Mucosa of descending colon (tissue), 3 donors: ENCODE measurements around the gene UMPS. TPM values are rescaled to one million over a fixed set of nuclear protein-coding genes. Genes with fewer than 3 reads are reported as not detected.

ENCODE experiments used
- ATAC-seq: fragments of 200-7000 bp; cut with Tn5 transposase; one replicate; pipeline ENCODE4 v1.9.1; 2020; ENCODE audit warnings: mild to moderate bottlenecking, moderate library complexity
- DNase-seq, 3 donors: peaks; one replicate each; pipeline ENCODE4 v3.0.0-alpha.2; 2020
- H3K36me3 ChIP-seq: fragments of 200-600 bp; one replicate; pipeline ENCODE4 v1.8.0; 2021; ENCODE audit warnings: low read depth, mild to moderate bottlenecking
- H3K4me1 ChIP-seq: fragments of 200-600 bp; one replicate; pipeline ENCODE4 v1.8.0; 2021; ENCODE audit warnings: low read depth, mild to moderate bottlenecking
- H3K4me3 ChIP-seq: fragments of 200-600 bp; one replicate; pipeline ENCODE4 v1.8.0; 2021; ENCODE audit warnings: mild to moderate bottlenecking
- H3K9me3 ChIP-seq: fragments of 200-600 bp; one replicate; pipeline ENCODE4 v1.8.0; 2021; ENCODE audit warnings: mild to moderate bottlenecking
- CTCF ChIP-seq: fragments of 200-600 bp; IDR thresholded peaks from one replicate; pipeline ENCODE4 v1.8.0; 2022; ENCODE audit warnings: antibody characterized with exemption, mild to moderate bottlenecking
- intact Hi-C, 2 donors: fragments of 100-400 bp; cut with DNase I in 1 of 2; cut with micrococcal nuclease in 1 of 2; formaldehyde crosslinking; loops; one replicate each; pipeline versions ENCODE4 v1.11.0 to v1.11.1; 2022; cut with DNase I, micrococcal nuclease
- total RNA-seq, 3 donors: library from RNA; stranded (reverse); fragmentation: NEBNext Ultra II Directional in 2 of 3; extraction: Animal tissue kit (Norgen Biotek cat#: 25700) in 2 of 3; gene quantifications; one replicate each; pipeline versions ENCODE4 v1.2.1 to v1.2.4, GENCODE V29; 2021 to 2023
- donor health status: DM: no; HTN: no; CAD: no; lungs with moderate emphysema.
- donor health status: DM: no; HTN: no; CAD: no.
- donor health status: DM: no; HTN: yes; CAD: no.

Gene UMPS
- total RNA-seq, 3 donors from 2014 or later, result 22.6 to 25.7 (median 23.6) TPM

GRCh38 chr3:124685481-124685880 lies 44.8 kb upstream of the UMPS start:
- intact Hi-C loops, result loop anchor here in 1 of 2 donors (5.0 kb wide), 1 partner anchor 118 kb away; no protein-coding TSS in a partner anchor
- H3K4me1 ChIP-seq, result no peaks in the 10 kb centered on the region
- ATAC-seq (no peak), DNase-seq (no peak)
- H3K36me3 ChIP-seq, result no peaks in the 10 kb centered on the region
- no peaks in the 10 kb centered on the region for H3K9me3 ChIP-seq
- no peak overlapping the region for H3K4me3 ChIP-seq
- TF ChIP-seq CTCF, result no peak

- Histone ChIP-seq H3K9me3 (no peaks in the 10 kb centered on the region), H3K36me3 (no peaks in the 10 kb centered on the region), H3K4me3 (no peak overlapping the region), H3K4me1 (no peaks in the 10 kb centered on the region)
- DNase-seq, result no peak
- ATAC-seq, result peak; percentile 16
- intact Hi-C loops, result loop anchor here in 1 of 2 donors (5.0 kb wide), 1 partner anchor 119 kb away; no protein-coding TSS in a partner anchor
- TF ChIP-seq CTCF, result no peak
Observed at GRCh38 chr3:124686028-124686670, 44.1 kb upstream of the UMPS start.

GRCh38 chr3:124688581-124689454 lies 41.4 kb upstream of the UMPS start:
- intact Hi-C loops, result loop anchor here in 1 of 2 donors (5.0 kb wide), 1 partner anchor 122 kb away; no protein-coding TSS in a partner anchor
- TF ChIP-seq CTCF, result peak; percentile 65
- DNase-seq, result peak; percentile 60 to 93 (median 78)
- Histone ChIP-seq H3K9me3 (no peaks in the 10 kb centered on the region), H3K36me3 (no peaks in the 10 kb centered on the region), H3K4me3 (no peak overlapping the region), H3K4me1 (no peaks in the 10 kb centered on the region)
- peak; percentile 93 for ATAC-seq

- Histone ChIP-seq H3K36me3 (no peaks in the 10 kb centered on the region), H3K4me1 (no peaks in the 10 kb centered on the region), H3K9me3 (no peaks in the 10 kb centered on the region), H3K4me3 (no peak overlapping the region)
- ATAC-seq (no peak), DNase-seq (no peak)
- intact Hi-C loops, result loop anchor here in 1 of 2 donors (5.0 kb wide), 1 partner anchor 124 kb away; no protein-coding TSS in a partner anchor
- TF ChIP-seq CTCF, result no peak
Observed at GRCh38 chr3:124691599-124691998, 38.7 kb upstream of the UMPS start.

GRCh38 chr3:124694486-124694885 lies 35.8 kb upstream of the UMPS start:
- H3K4me1 ChIP-seq, result no peaks in the 10 kb centered on the region
- TF ChIP-seq CTCF, result no peak
- intact Hi-C loops, result loop anchor here in 1 of 2 donors (5.0 kb wide), 1 partner anchor 127 kb away; no protein-coding TSS in a partner anchor
- H3K9me3 ChIP-seq, result no peaks in the 10 kb centered on the region
- no peak overlapping the region for H3K4me3 ChIP-seq
- DNase-seq, result no peak
- no peak for ATAC-seq
- H3K36me3 ChIP-seq, result no peaks in the 10 kb centered on the region
